Esophagus squamous epithelium (tissue), 4 donors: ENCODE data around the gene OR10G3.

Experiments used
- POLR2A ChIP-seq, 4 donors: fragments of 450-650 bp; IDR thresholded peaks; one replicate each; pipeline ENCODE4 v1.6.1; 2017; ENCODE audit warnings: antibody characterized with exemption in 4 of 4, mild to moderate bottlenecking in 4 of 4, moderate library complexity in 3 of 4
- TF ChIP-seq, protein P1 (sequence below), 6 experiments: fragments of 450-650 bp in 4 of 6; fragments of 200-600 bp in 2 of 6; sonication (generic) in 2 of 6; IDR thresholded peaks; one replicate each; pipeline ENCODE4 v1.5.1; 2016 to 2019; ENCODE audit warnings: antibody characterized with exemption in 6 of 6, mild to moderate bottlenecking in 4 of 6, moderate library complexity in 4 of 6

DNA sequence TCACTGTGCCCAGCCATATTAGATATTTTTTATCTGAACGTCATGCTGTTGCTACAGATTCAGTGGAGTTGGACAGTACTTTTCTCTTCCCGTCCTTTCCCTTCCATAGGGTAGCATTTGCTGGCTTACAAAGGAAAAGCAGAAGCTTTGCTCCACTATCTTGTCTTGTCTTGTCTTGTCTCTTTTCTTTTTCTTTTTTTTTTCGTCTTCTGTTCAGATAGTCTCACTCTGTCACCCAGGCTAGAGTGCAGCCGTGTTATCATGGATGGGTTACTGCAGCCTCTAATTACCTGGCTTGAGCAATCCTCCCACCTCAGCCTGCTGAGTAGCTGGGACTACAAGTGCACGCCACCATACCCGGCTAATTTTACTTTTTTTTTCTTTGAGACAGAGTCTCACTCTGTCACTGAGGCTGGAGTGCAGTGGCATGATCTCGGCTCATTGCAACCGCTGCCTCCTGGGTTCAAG, 21.1 kb downstream of the OR10G3 start:
- no peak for TF ChIP-seq POLR2A (IDR thresholded peaks at IDR 0.05)
- TF ChIP-seq, protein P1, sequence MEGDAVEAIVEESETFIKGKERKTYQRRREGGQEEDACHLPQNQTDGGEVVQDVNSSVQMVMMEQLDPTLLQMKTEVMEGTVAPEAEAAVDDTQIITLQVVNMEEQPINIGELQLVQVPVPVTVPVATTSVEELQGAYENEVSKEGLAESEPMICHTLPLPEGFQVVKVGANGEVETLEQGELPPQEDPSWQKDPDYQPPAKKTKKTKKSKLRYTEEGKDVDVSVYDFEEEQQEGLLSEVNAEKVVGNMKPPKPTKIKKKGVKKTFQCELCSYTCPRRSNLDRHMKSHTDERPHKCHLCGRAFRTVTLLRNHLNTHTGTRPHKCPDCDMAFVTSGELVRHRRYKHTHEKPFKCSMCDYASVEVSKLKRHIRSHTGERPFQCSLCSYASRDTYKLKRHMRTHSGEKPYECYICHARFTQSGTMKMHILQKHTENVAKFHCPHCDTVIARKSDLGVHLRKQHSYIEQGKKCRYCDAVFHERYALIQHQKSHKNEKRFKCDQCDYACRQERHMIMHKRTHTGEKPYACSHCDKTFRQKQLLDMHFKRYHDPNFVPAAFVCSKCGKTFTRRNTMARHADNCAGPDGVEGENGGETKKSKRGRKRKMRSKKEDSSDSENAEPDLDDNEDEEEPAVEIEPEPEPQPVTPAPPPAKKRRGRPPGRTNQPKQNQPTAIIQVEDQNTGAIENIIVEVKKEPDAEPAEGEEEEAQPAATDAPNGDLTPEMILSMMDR (IDR thresholded peaks at IDR 0.05), result no peak
